ENCODE data around the gene KLHL14. TPM values are rescaled to one million over a fixed set of nuclear protein-coding genes. Genes with fewer than 3 reads are reported as not detected.

Gene KLHL14
- total and polyA plus RNA-seq, 2 experiments from 2014 or later = 0.44 to 1.9 TPM

DNA sequence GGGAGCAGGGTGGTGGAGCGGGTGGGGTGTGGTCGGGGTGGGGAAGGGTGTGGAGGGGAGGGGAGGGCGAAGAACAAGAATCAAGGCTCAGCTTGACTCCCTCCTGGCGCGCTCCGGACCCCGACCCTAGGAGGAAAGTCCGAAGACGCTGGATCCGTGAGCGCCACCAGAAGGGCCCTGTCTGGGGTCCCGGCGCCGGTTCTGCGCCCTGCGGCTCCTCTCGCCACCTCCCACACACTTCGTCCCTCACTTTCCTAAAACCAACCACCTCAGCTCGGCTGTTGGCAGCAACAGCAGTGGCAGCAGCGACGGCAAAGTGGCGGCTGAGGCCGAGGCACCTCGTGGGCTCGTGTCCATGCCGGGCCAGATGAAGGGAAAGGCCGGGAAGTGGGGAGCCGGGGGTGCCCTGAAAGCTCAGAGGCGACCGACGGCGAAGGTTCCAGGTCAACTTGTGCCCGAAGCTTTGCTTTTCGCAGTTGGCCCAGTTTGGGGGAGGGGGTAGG, 2.1 kb downstream of the KLHL14 start (continued):
- TF ChIP-seq, protein P1, sequence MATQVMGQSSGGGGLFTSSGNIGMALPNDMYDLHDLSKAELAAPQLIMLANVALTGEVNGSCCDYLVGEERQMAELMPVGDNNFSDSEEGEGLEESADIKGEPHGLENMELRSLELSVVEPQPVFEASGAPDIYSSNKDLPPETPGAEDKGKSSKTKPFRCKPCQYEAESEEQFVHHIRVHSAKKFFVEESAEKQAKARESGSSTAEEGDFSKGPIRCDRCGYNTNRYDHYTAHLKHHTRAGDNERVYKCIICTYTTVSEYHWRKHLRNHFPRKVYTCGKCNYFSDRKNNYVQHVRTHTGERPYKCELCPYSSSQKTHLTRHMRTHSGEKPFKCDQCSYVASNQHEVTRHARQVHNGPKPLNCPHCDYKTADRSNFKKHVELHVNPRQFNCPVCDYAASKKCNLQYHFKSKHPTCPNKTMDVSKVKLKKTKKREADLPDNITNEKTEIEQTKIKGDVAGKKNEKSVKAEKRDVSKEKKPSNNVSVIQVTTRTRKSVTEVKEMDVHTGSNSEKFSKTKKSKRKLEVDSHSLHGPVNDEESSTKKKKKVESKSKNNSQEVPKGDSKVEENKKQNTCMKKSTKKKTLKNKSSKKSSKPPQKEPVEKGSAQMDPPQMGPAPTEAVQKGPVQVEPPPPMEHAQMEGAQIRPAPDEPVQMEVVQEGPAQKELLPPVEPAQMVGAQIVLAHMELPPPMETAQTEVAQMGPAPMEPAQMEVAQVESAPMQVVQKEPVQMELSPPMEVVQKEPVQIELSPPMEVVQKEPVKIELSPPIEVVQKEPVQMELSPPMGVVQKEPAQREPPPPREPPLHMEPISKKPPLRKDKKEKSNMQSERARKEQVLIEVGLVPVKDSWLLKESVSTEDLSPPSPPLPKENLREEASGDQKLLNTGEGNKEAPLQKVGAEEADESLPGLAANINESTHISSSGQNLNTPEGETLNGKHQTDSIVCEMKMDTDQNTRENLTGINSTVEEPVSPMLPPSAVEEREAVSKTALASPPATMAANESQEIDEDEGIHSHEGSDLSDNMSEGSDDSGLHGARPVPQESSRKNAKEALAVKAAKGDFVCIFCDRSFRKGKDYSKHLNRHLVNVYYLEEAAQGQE (IDR thresholded peaks at IDR 0.05; ENCODE audit: unreplicated experiment) = no peak

DNA sequence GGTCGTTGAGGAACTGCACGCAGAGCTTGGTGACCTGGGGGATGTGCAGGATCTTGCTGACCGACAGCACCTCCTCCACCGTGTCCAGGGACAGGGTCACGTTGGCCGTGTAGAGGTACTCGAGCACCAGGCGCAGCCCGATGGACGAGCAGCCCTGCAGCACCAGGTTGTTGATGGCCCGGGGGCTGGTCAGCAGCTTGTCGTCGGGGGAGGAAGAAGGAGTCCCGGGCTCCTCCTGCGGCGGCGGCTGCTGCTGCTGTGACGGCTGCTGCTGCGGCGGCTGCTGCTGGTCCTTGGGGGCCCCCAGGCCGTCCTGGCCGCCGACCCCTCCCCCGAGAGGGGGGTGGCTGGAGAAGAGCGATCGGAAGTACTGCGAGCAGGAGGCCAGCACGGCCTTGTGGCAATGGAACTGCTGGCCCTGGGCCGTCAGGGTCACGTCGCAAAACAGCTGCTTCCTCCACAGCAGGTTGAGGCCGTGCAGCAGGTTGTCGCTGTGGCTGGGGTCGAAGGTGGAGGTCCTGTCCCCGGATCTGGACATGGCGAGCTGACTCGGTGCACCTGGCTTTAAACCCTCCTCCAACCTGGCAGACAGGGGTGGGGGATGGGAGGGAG, 2.7 kb downstream of the KLHL14 start:
- TF ChIP-seq, protein P2, sequence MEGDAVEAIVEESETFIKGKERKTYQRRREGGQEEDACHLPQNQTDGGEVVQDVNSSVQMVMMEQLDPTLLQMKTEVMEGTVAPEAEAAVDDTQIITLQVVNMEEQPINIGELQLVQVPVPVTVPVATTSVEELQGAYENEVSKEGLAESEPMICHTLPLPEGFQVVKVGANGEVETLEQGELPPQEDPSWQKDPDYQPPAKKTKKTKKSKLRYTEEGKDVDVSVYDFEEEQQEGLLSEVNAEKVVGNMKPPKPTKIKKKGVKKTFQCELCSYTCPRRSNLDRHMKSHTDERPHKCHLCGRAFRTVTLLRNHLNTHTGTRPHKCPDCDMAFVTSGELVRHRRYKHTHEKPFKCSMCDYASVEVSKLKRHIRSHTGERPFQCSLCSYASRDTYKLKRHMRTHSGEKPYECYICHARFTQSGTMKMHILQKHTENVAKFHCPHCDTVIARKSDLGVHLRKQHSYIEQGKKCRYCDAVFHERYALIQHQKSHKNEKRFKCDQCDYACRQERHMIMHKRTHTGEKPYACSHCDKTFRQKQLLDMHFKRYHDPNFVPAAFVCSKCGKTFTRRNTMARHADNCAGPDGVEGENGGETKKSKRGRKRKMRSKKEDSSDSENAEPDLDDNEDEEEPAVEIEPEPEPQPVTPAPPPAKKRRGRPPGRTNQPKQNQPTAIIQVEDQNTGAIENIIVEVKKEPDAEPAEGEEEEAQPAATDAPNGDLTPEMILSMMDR (conservative IDR thresholded peaks at IDR 0.05; ENCODE audit: low read depth in 2 of 2) = no peak
- peak; percentile 40 for TF ChIP-seq EZH2 (IDR thresholded peaks at IDR 0.05; ENCODE audit: low read depth, unreplicated experiment)
- ATAC-seq (peak; percentile 5), DNase-seq (ENCODE audit: low spot score) (no peak)
- peaks cover 38% of the 10 kb centered on the region for H3K4me1 Mint-ChIP-seq
- no peaks in the 10 kb centered on the region for H3K9me2 ChIP-seq (ENCODE audit: insufficient read depth)
- no peaks in the 10 kb centered on the region for H4K20me1 ChIP-seq (replicated peaks; ENCODE audit: insufficient read depth)
- no peaks in the 10 kb centered on the region; the same call in 2 of the 3 replicates for H3K9me3 Mint-ChIP-seq
- peak overlapping the region; percentile 88 for H3K4me3 ChIP-seq
- peak overlapping the region; percentile 99 for H3K4me2 ChIP-seq
- H3F3A ChIP-seq (replicated peaks; ENCODE audit: low read depth) = peaks cover 9% of the 10 kb centered on the region; the same call in 1 of the 2 replicates
- no peaks in the 10 kb centered on the region for H3K36me3 ChIP-seq (ENCODE audit: insufficient read depth)
- peaks cover 39% of the 10 kb centered on the region for H3K4me1 ChIP-seq (ENCODE audit: insufficient read depth)
- no peaks in the 10 kb centered on the region for H3K36me3 Mint-ChIP-seq (ENCODE audit: low read depth)
- peaks cover 77% of the 10 kb centered on the region for H3K27me3 ChIP-seq (ENCODE audit: insufficient read depth)
- peak overlapping the region; percentile 92 for H3K4me3 Mint-ChIP-seq
- no peak overlapping the region for H3K27ac ChIP-seq (ENCODE audit: low read depth)
- peaks cover 45% of the 10 kb centered on the region for H3K27me3 Mint-ChIP-seq (ENCODE audit: insufficient read depth, low read depth, poor library complexity)
- peak overlapping the region; percentile 91 for H2AFZ ChIP-seq
- no peak overlapping the region for H3K27ac Mint-ChIP-seq
- no peaks in the 10 kb centered on the region for H3K79me2 ChIP-seq (replicated peaks; ENCODE audit: insufficient read depth)

DNA sequence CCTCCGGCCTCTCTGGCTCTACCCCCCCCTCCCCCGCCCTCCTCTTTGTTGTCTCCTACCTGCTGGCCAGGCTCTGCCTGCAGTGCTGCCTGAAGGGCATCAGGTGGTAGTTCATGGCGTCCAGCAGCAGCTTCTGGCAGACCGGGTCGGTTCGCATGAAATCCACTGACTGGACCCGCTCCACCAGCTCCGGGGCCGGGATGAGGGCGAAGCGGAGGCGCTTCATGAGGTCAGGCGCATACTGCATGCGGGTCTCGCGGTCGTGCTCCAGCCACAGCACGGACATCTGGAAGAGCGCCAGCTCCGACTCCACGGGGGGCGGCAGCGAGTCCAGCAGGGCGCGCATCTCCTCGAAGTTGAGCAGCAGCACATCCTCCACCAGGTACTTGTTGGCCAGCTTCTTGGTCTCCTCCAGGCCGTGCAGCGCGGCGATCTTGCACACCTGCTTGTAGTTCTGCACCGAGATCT, 3.2 kb downstream of the KLHL14 start:
- Mint-ChIP-seq H3K9me3 (no peaks in the 10 kb centered on the region; the same call in 2 of the 3 replicates), H3K4me3 (peak overlapping the region; percentile 92), H3K27ac (no peak overlapping the region), H3K4me1 (peaks cover 34% of the 10 kb centered on the region), H3K27me3 (ENCODE audit: insufficient read depth, low read depth, poor library complexity) (peaks cover 45% of the 10 kb centered on the region), H3K36me3 (ENCODE audit: low read depth) (no peaks in the 10 kb centered on the region)
- H3K27ac ChIP-seq (ENCODE audit: low read depth) = no peak overlapping the region
- no peaks in the 10 kb centered on the region for H3K36me3 ChIP-seq (ENCODE audit: insufficient read depth)
- DNase-seq (ENCODE audit: low spot score) (peak; percentile 69), ATAC-seq (peak; percentile 22)
- no peaks in the 10 kb centered on the region for H3K9me2 ChIP-seq (ENCODE audit: insufficient read depth)
- peaks cover 35% of the 10 kb centered on the region for H3K4me1 ChIP-seq (ENCODE audit: insufficient read depth)
- TF ChIP-seq ZNF331 (CRISPR knock-in tag; IDR thresholded peaks at IDR 0.05; ENCODE audit: low read depth) = no peak
- no peak for TF ChIP-seq STAT1 (IDR thresholded peaks at IDR 0.05; ENCODE audit: unreplicated experiment)
- TF ChIP-seq NANOG (IDR thresholded peaks at IDR 0.05; ENCODE audit: borderline replicate concordance) = no peak
- peak; percentile 40; the same call in 1 of the 2 replicates for TF ChIP-seq POLR2AphosphoS5 (IDR thresholded peaks at IDR 0.05; ENCODE audit: low read depth)
- peak overlapping the region; percentile 99 for H3K4me2 ChIP-seq
- H3F3A ChIP-seq (replicated peaks; ENCODE audit: low read depth) = peaks cover 9% of the 10 kb centered on the region; the same call in 1 of the 2 replicates
- no peaks in the 10 kb centered on the region for H4K20me1 ChIP-seq (replicated peaks; ENCODE audit: insufficient read depth)
- H3K4me3 ChIP-seq = peak overlapping the region; percentile 88
- peak overlapping the region; percentile 91 for H2AFZ ChIP-seq
- H3K27me3 ChIP-seq (ENCODE audit: insufficient read depth) = peaks cover 72% of the 10 kb centered on the region
- H3K79me2 ChIP-seq (replicated peaks; ENCODE audit: insufficient read depth) = no peaks in the 10 kb centered on the region

All from GM23338 (cell line).